ENCODE results near the gene TCHH. TPM values are rescaled to one million over a fixed set of nuclear protein-coding genes. Genes with fewer than 3 reads are reported as not detected.

TCHH gene
- total RNA-seq, 1 donor from 2014 or later = 0.11 TPM

DNA sequence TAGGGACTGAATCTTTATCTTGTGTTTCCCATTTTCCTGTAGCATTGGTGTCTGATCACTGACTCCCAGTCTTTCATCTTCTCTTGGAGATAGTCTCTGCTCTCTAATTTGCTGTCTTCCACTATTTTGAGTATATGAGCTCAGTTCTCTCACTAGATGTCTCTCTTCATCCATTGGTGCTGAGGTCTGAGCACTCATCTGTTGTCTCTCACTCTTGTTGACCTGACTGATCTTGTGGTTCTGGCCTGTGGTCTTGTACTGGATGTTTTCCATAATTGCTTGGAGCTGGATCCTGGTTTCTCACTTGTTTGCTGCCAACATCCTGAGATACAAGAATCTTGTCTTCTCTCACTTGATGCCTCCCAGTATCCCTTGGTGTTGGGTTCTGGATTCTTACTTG, 53.3 kb downstream of the TCHH start:
- intact Hi-C loops (cut with micrococcal nuclease) = no loop called here

Other genes with a start within 250 kb of the TCHH start
- 48.8 and 49.3 TPM in 2 replicates for gene THEM4, start 205.9 kb downstream of the TCHH start, total RNA-seq
- gene S100A10, start 121.6 kb downstream of the TCHH start, total RNA-seq = 431 and 437 TPM in 2 replicates
- 475 and 488 TPM in 2 replicates for gene S100A11, start 78.4 kb downstream of the TCHH start, total RNA-seq
- not detected in 2 replicates for gene TCHHL1, start 26.4 kb downstream of the TCHH start, total RNA-seq
- not detected in 2 replicates for gene RPTN, start 43.8 kb upstream of the TCHH start, total RNA-seq
- not detected in 2 replicates for gene HRNR, start 108.7 kb upstream of the TCHH start, total RNA-seq
- gene FLG, start 209.8 kb upstream of the TCHH start, total RNA-seq = not detected in 2 replicates
- gene FLG2, start 244.6 kb upstream of the TCHH start, total RNA-seq = not detected in 2 replicates